SIG-M5 treated with dmso at 0.1 percent for 504 hours (cell line): Measurements from ENCODE around the gene HUS1.
"Not testable (repeated sequence)": the region's sequence is repeated elsewhere in the genome, so short reads cannot be mapped to it uniquely, and the experiment has no call there.

Experiments
- DNase-seq: peaks from one replicate; lab custom pipeline; 2025; ENCODE audit not compliant: unreplicated experiment; lab: John Stamatoyannopoulos, UW

The HUS1 gene

GRCh38 chr7:47931005-47932004 lies 48.1 kb downstream of the HUS1 start:
- no peak for DNase-seq

DNA sequence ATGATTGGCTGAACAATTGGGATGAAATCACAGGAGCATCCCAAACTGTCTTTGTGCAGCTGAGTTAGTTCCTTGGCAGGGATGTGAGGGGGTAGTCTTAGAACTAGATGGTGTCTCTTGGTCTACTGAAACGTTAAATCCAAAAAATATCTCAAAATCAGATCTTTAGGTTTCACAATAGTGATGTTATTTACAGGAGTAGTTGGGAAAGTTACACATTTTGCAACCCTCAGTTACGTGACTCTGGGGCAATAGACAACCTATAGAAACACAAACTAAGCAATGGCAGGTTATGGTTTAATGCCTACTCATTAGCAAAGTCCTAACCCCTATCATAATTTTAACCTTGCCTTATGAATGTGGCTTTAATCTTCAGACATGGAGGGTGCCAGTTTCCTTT lies 55.1 kb downstream of the HUS1 start:
- DNase-seq: no peak

GRCh38 chr7:47923081-47923875 lies 56.1 kb downstream of the HUS1 start:
- not testable (repeated sequence) for DNase-seq

- DNase-seq: not testable (repeated sequence)
Measured at GRCh38 chr7:47916514-47916913, 62.9 kb downstream of the HUS1 start.

DNA sequence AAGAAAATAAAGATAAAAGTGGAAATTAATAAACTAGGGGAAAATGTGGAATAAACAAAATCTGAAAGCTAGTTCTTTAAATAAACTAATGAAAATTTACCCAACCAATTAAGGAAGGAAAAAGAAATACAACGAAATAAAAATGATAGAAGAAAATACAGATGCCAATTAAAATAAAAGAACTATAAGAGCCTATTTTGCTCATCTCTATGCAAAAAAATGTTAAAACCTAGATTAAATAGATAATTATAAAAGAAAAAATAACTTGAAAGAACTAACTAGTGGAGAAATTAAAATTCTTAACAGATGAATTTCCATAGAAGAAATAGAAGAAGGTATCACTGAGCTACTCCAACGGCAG lies 63.8 kb downstream of the HUS1 start:
- DNase-seq: no peak

DNA sequence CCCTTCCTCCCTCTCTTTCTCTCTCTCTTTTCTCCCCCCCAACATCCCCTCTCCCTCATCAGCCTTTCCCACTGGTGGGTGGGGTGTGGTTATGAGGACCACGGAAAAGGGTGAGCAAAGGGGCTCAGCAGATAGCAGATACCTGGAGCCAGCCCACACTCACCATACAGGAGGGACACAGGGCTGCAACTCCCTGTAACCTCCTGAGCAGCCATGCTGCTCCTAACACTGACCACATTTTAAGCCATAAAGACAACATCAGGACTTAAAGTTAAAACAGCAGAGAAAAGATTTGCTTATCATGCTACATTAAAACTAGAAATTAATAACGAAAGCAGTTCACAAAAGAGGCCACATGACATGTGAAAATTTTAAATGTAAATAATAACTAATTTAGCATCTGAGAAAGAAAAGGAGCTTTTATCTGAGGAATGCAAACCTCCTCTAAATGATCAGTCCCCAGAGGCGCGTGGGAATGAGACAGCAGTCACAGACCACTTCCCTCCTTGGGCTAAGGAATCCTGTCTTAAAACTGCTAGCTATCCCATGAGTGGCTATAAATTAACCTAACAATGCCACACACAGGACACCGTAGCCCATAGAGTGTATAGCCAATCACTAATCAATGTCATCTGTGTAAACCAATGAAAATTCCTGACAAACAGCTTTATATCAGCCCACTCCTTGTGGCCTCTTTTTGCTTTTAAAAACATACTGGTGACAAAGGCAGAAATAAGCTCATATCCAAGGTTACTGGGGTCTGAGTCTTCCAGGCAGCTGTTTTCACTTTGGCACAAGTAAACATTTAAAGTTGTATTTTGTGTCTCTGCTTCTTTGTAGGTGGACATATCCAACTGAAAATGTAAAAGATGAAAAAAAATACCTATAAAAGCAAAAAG lies 64.4 kb downstream of the HUS1 start:
- no peak for DNase-seq
